Smooth muscle cell (in vitro differentiated cells): ENCODE results near the gene SEMA5A. TPM values are rescaled to one million over a fixed set of nuclear protein-coding genes. Genes with fewer than 3 reads are reported as not detected.

ENCODE experiments used
- DNase-seq: peaks from one replicate; lab custom pipeline; 2025; ENCODE audit not compliant: unreplicated experiment; lab: John Stamatoyannopoulos, UW
- H2AFZ ChIP-seq: fragments of 200-600 bp; sonication (generic); 2 replicates; pipeline ENCODE4 v1.6.0; 2016; ENCODE audit warnings: antibody characterized with exemption, low read depth, mild to moderate bottlenecking
- H3F3A ChIP-seq: fragments of 200-600 bp; sonication (generic); 2 replicates; pipeline ENCODE4 v1.6.0; 2017; ENCODE audit warnings: antibody characterized with exemption, low read depth
- H3K27ac ChIP-seq: fragments of 200-600 bp; sonication (generic); 2 replicates; pipeline ENCODE4 v1.5.1; 2016; ENCODE audit warnings: low read depth, mild to moderate bottlenecking
- H3K27me3 ChIP-seq: fragments of 200-600 bp; sonication (generic); 2 replicates; pipeline ENCODE4 v1.6.1; 2016; ENCODE audit warnings: low read depth, mild to moderate bottlenecking
- H3K36me3 ChIP-seq: fragments of 200-600 bp; sonication (generic); 2 replicates; pipeline ENCODE4 v1.5.1; 2016; ENCODE audit warnings: low read depth
- H3K4me1 ChIP-seq: fragments of 200-600 bp; sonication (generic); 2 replicates; pipeline ENCODE4 v1.5.1; 2016; ENCODE audit warnings: low read depth
- H3K4me2 ChIP-seq: fragments of 200-600 bp; sonication (generic); 2 replicates; pipeline ENCODE4 v1.6.0; 2016; ENCODE audit warnings: mild to moderate bottlenecking
- H3K4me3 ChIP-seq: fragments of 200-600 bp; sonication (generic); 2 replicates; pipeline ENCODE4 v1.5.1; 2016; ENCODE audit warnings: mild to moderate bottlenecking
- H3K79me2 ChIP-seq: fragments of 200-600 bp; sonication (generic); 2 replicates; pipeline ENCODE4 v1.6.0; 2016; ENCODE audit warnings: low read depth, mild to moderate bottlenecking
- H3K9ac ChIP-seq: fragments of 200-600 bp; sonication (generic); 2 replicates; pipeline ENCODE4 v1.6.0; 2016; ENCODE audit warnings: low read depth
- H3K9me3 ChIP-seq: fragments of 200-600 bp; sonication (generic); replicated peaks from 2 replicates; pipeline ENCODE4 v1.5.1; 2016; ENCODE audit warnings: low read depth
- H4K20me1 ChIP-seq: fragments of 200-600 bp; sonication (generic); 2 replicates; pipeline ENCODE4 v1.6.0; 2016; ENCODE audit warnings: low read depth
- WGBS: methylation state at CpG from one replicate; pipeline ENCODE4 v1.1.7; 2016; ENCODE audit warnings: low lambda C conversion rate; 5-methylcytosine and 5-hydroxymethylcytosine counted together
- polyA plus RNA-seq: library from polyadenylated mRNA; unstranded; fragments of >200 nt; fragmentation: Nextera tagmentation; extraction: Ambion mirVana; gene quantifications from 2 replicates; pipeline ENCODE4 v1.2.1, GENCODE V29; 2016
- total RNA-seq: library from RNA; depleted of rRNA; stranded (reverse); fragments of >200 nt; gene quantifications from 2 replicates; pipeline ENCODE4 v1.2.3, GENCODE V29; 2014
- TF ChIP-seq, protein P1 (sequence below): fragments of 200-600 bp; sonication (generic); IDR thresholded peaks from 2 replicates; pipeline ENCODE4 v1.5.1; 2017; ENCODE audit warnings: borderline replicate concordance, mild to moderate bottlenecking, antibody characterized with exemption; ENCODE audit not compliant: insufficient read depth, poor library complexity, severe bottlenecking

Gene SEMA5A
- total and polyA plus RNA-seq, 2 experiments from 2014 or later = 21.6 to 65.1 TPM

DNA sequence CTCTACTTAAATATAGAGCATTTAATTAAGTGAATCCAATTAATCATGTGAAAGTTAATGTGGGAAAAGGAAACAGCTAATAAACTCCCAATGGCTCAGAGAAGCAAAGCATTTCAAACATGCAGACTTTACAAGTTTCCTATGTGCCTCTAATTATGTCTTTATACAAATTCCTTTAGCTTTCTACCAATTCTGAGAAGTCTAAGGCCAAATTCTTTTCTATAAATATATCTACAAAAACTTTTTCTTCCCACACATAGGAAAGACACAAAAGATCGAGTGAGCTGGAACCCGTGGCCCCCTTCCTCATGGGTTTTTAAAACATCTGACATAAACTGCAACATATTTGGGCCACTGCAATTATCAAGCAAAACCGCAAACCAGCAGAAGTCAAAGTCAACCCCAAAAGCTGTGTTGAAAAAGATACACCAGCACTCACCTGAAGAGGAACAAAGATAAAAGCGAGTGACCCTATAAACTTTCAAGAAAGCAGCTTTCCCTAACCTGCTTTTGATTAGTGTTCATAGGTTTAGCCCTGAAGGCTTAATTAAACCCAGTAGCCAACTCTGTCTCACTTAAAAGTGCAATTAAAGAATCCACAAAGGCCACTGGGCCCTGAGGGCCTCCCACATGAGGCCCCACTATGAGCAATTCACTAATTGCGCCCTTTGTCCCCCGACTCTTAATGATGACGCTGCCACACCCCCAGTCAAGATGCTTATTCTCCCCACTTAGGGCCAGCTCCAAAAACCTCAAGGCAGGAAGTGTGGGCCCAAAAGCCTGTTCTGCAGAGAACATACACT lies 12.1 kb downstream of the SEMA5A start:
- WGBS = 58% methylated on average over 7 of the region's 7 CpGs
- TF ChIP-seq, protein P1, sequence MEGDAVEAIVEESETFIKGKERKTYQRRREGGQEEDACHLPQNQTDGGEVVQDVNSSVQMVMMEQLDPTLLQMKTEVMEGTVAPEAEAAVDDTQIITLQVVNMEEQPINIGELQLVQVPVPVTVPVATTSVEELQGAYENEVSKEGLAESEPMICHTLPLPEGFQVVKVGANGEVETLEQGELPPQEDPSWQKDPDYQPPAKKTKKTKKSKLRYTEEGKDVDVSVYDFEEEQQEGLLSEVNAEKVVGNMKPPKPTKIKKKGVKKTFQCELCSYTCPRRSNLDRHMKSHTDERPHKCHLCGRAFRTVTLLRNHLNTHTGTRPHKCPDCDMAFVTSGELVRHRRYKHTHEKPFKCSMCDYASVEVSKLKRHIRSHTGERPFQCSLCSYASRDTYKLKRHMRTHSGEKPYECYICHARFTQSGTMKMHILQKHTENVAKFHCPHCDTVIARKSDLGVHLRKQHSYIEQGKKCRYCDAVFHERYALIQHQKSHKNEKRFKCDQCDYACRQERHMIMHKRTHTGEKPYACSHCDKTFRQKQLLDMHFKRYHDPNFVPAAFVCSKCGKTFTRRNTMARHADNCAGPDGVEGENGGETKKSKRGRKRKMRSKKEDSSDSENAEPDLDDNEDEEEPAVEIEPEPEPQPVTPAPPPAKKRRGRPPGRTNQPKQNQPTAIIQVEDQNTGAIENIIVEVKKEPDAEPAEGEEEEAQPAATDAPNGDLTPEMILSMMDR = no peak

DNA sequence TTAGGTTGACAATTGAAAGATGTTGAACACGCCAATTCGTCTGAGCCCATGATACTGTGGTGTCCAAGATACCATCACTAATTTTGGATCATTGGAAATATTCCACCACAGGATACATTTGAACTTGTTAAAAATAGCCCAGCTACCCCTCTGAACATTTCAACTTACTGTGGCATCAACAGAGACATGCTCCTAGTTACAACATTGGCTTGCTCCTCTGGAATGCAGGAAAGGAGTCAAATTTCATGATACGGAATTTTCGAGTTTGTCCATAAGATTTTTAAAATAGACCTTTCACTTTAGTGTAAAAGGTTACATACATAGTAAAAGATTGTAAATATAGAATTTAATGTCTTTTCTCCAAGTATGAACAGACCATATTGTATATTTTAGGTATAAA lies 12.8 kb downstream of the SEMA5A start:
- Histone ChIP-seq H3K4me2 (peak overlapping the region; percentile 71), H3K36me3 (no peaks in the 10 kb centered on the region), H3K79me2 (peaks cover 78% of the 10 kb centered on the region), H3K4me1 (peaks cover 14% of the 10 kb centered on the region), H3K4me3 (no peak overlapping the region), H3K9ac (no peak overlapping the region), H3K27me3 (no peaks in the 10 kb centered on the region), H3K9me3 (no peaks in the 10 kb centered on the region), H3K27ac (peak overlapping the region; percentile 44), H2AFZ (no peak overlapping the region), H3F3A (no peaks in the 10 kb centered on the region), H4K20me1 (peaks cover 52% of the 10 kb centered on the region)
- WGBS = 81% methylated on average over 4 of the region's 4 CpGs
- TF ChIP-seq, protein P1 = no peak
- no peak for DNase-seq

More for the DNA sequence above, 12.1 kb downstream of the SEMA5A start:
- H3K9me3 ChIP-seq = no peaks in the 10 kb centered on the region
- H3K27ac ChIP-seq = peak overlapping the region; percentile 44
- H3K4me1 ChIP-seq = peaks cover 14% of the 10 kb centered on the region
- no peak overlapping the region for H3K4me3 ChIP-seq
- H3K27me3 ChIP-seq = no peaks in the 10 kb centered on the region
- peaks cover 45% of the 10 kb centered on the region for H4K20me1 ChIP-seq
- H3K79me2 ChIP-seq = peaks cover 76% of the 10 kb centered on the region
- H3K9ac ChIP-seq = no peak overlapping the region
- DNase-seq = no peak
- no peaks in the 10 kb centered on the region for H3K36me3 ChIP-seq
- H3F3A ChIP-seq = no peaks in the 10 kb centered on the region
- H3K4me2 ChIP-seq = peak overlapping the region; percentile 71
- H2AFZ ChIP-seq = no peak overlapping the region

DNA sequence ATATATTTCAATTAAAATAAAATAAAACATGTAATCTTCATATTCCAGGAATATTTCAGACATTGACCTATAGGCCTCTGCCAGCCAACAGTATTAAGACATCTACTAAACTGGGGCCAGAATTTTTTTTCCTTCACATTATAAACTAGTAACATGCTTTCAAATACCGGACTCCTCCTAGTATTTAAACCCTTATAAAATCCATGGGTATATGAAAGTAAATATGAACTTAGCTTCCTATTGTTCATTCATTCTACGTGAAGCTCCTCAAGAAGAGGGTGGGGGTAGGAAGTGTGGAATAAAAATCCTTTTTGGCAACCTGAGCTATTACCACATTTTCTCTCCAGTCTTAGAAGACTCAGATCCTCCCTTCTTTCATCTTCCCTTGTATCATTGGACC lies 16.4 kb downstream of the SEMA5A start:
- Histone ChIP-seq H3K27ac (no peak overlapping the region), H3K4me3 (no peak overlapping the region), H3K27me3 (no peaks in the 10 kb centered on the region), H3F3A (no peaks in the 10 kb centered on the region), H3K36me3 (no peaks in the 10 kb centered on the region), H2AFZ (no peak overlapping the region), H3K9me3 (no peaks in the 10 kb centered on the region), H3K9ac (no peak overlapping the region), H3K79me2 (peaks cover 73% of the 10 kb centered on the region), H3K4me1 (peaks cover 14% of the 10 kb centered on the region), H3K4me2 (no peak overlapping the region), H4K20me1 (peaks cover 55% of the 10 kb centered on the region)
- TF ChIP-seq, protein P1 = no peak
- WGBS = 100% methylated on average over 2 of the region's 2 CpGs
- DNase-seq = no peak
